Breast epithelium (tissue), 4 donors: ENCODE data around the gene STK40. TPM values are rescaled to one million over a fixed set of nuclear protein-coding genes. Genes with fewer than 3 reads are reported as not detected.

Source experiments
- DNase-seq, 2 donors: peaks; one replicate each; pipeline ENCODE4 v3.0.0-alpha.2; 2019; ENCODE audit warnings: low spot score in 2 of 2
- H3K27ac ChIP-seq, 2 donors: fragments of 200-600 bp; sonication (generic) in 1 of 2; one replicate each; pipeline ENCODE4 v1.5.1; 2016 to 2019; ENCODE audit warnings: mild to moderate bottlenecking in 1 of 2
- H3K27me3 ChIP-seq, 2 donors: fragments of 200-600 bp; sonication (generic) in 1 of 2; one replicate each; pipeline versions ENCODE4 v1.5.1 to v1.6.0; 2017 to 2019; ENCODE audit warnings: control low read depth in 1 of 2, mild to moderate bottlenecking in 1 of 2
- H3K36me3 ChIP-seq: fragments of 200-600 bp; one replicate; pipeline ENCODE4 v1.5.1; 2019
- H3K4me1 ChIP-seq, 2 donors: fragments of 200-600 bp; sonication (generic); one replicate each; pipeline ENCODE4 v1.5.1; 2016 to 2019; ENCODE audit warnings: control low read depth in 1 of 2
- H3K4me3 ChIP-seq, 3 donors: fragments of 200-600 bp; sonication (generic); 1 replicate in 2 of 3; 2 replicates in 1 of 3; pipeline ENCODE4 v1.5.1; 2016 to 2019; ENCODE audit warnings: mild to moderate bottlenecking in 3 of 3, moderate library complexity in 2 of 3
- H3K9me3 ChIP-seq, 2 donors: fragments of 200-600 bp; sonication (generic) in 1 of 2; one replicate each; pipeline ENCODE4 v1.5.1; 2016 to 2019; ENCODE audit warnings: control low read depth in 1 of 2
- CTCF ChIP-seq, 3 donors: fragments of 450-650 bp; IDR thresholded peaks; one replicate each; pipeline ENCODE4 v1.5.1; 2016 to 2017; ENCODE audit warnings: antibody characterized with exemption in 3 of 3, mild to moderate bottlenecking in 3 of 3, moderate library complexity in 3 of 3
- POLR2A ChIP-seq: fragments of 450-650 bp; IDR thresholded peaks from one replicate; pipeline ENCODE4 v1.6.1; 2016; ENCODE audit warnings: antibody characterized with exemption, mild to moderate bottlenecking, moderate library complexity
- POLR2AphosphoS5 ChIP-seq, 3 donors: sonication (generic); formaldehyde crosslinking; IDR thresholded peaks; one replicate each; pipeline ENCODE4 v1.6.1; 2017; ENCODE audit warnings: antibody characterized with exemption in 3 of 3
- intact Hi-C: fragments of 100-400 bp; cut with DNase I; formaldehyde crosslinking; loops from one replicate; pipeline ENCODE4 v1.15.1; 2023; ENCODE audit warnings: low total_unique reads
- total RNA-seq, 3 donors: library from RNA; depleted of rRNA; stranded (reverse); fragments of >200 nt; gene quantifications; one replicate each; pipeline ENCODE4 v1.1.0, GENCODE V29; 2016

Gene STK40
- total RNA-seq, 3 donors from 2014 or later: 22.5 to 36.0 (median 26.2) TPM

- H3K4me1 ChIP-seq: no peaks in the 10 kb centered on the region
- TF ChIP-seq POLR2A: no peak
- TF ChIP-seq POLR2AphosphoS5 (IDR thresholded peaks at IDR 0.05): no peak
- no peak for TF ChIP-seq CTCF (IDR thresholded peaks at IDR 0.05)
- no peak overlapping the region for H3K27ac ChIP-seq
- no peaks in the 10 kb centered on the region for H3K9me3 ChIP-seq
- no peaks in the 10 kb centered on the region for H3K27me3 ChIP-seq
- no peak overlapping the region for H3K4me3 ChIP-seq
- intact Hi-C loops: no loop called here
- no peaks in the 10 kb centered on the region for H3K36me3 ChIP-seq
- no peak for DNase-seq
These were observed 76.3 kb downstream of the STK40 start for GRCh38 chr1:36309397-36309796.

DNA sequence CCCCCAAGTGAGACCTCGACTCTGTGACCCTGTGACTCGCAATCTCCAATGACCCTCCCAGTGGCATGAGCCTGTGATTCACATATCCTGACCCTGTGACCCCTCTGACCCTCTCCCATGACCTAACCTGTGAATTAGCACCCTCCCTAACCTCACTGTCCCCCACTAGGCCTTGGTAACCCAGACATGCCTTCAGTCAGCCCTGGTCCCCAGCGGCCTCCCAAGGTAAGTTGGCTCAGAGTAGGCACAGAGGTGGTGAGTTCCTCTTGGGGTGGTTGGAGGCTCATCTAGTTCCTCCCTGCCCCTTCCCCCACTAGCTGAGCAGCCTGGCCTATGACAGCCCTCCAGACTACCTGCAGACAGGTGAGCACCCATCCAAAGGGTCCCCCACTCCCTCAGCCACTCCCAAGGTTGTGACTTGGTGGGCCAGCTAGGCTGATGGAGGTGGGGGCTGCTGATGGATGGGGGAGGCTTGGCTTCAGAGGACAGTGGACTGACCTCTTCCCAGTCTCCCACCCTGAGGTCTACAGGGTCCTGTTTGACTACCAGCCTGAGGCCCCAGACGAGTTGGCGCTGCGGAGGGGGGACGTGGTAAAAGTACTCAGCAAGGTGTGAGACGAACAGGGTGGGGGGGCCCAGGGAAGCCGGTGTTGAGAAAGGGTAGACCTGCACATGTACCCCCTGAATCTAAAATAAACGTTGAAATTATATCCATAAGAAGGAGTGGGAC, 78.0 kb downstream of the STK40 start:
- Histone ChIP-seq H3K4me1 (no peaks in the 10 kb centered on the region), H3K27me3 (no peaks in the 10 kb centered on the region), H3K27ac (peak overlapping the region; percentile 92), H3K4me3 (peak overlapping the region in 2 of 3 donors; percentile 78), H3K36me3 (no peaks in the 10 kb centered on the region), H3K9me3 (no peaks in the 10 kb centered on the region)
- DNase-seq: no peak
- intact Hi-C loops: no loop called here
- TF ChIP-seq POLR2AphosphoS5 (IDR thresholded peaks at IDR 0.05) (no peak), CTCF (IDR thresholded peaks at IDR 0.05) (no peak), POLR2A (no peak)

GRCh38 chr1:36306902-36307456, 78.7 kb downstream of the STK40 start:
- H3K9me3 ChIP-seq: no peaks in the 10 kb centered on the region
- intact Hi-C loops: no loop called here
- peak overlapping the region; percentile 92 for H3K27ac ChIP-seq
- H3K4me3 ChIP-seq: peak overlapping the region; percentile 72 to 78 (median 78)
- DNase-seq: peak; percentile 93 to 96
- no peaks in the 10 kb centered on the region for H3K27me3 ChIP-seq
- H3K36me3 ChIP-seq: no peaks in the 10 kb centered on the region
- no peak for TF ChIP-seq POLR2A
- TF ChIP-seq CTCF (IDR thresholded peaks at IDR 0.05): no peak
- TF ChIP-seq POLR2AphosphoS5 (IDR thresholded peaks at IDR 0.05): peak; percentile 49 to 55 (median 50)
- H3K4me1 ChIP-seq: no peaks in the 10 kb centered on the region

- intact Hi-C loops: no loop called here
- TF ChIP-seq CTCF (IDR thresholded peaks at IDR 0.05) (no peak), POLR2AphosphoS5 (IDR thresholded peaks at IDR 0.05) (no peak), POLR2A (no peak)
- no peaks in the 10 kb centered on the region for H3K27me3 ChIP-seq
- no peaks in the 10 kb centered on the region for H3K4me1 ChIP-seq
- peak; percentile 68 to 76 for DNase-seq
- H3K9me3 ChIP-seq: no peaks in the 10 kb centered on the region
- H3K4me3 ChIP-seq: peak within 1 kb of the TSS; percentile 72 to 78 (median 78)
- H3K36me3 ChIP-seq: no peaks in the 10 kb centered on the region
- peak within 1 kb of the TSS; percentile 92 for H3K27ac ChIP-seq
These were observed 79.4 kb downstream of the STK40 start, which contains the start of gene SH3D21 for GRCh38 chr1:36306210-36306901. TSS of gene SH3D21 (plus strand) at chr1:36306368. CDS start at chr1:36306421, 53 bp downstream.

DNA sequence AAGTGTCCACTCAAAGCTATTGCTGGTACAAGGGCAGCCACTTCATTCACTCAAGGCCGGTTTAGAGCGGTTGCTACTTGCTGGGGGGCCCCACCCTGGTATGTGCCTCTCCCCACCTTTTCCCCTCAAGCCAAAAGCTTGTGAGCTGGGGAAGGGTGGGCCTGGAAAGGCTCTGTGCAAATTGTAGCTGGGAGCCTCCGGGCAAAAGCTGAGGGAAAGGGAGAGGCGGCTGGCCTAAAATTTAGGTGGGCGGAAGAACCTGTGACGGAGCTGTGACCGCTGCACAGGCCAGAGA, 79.9 kb downstream of the STK40 start:
- TF ChIP-seq POLR2A (no peak), CTCF (IDR thresholded peaks at IDR 0.05) (no peak), POLR2AphosphoS5 (IDR thresholded peaks at IDR 0.05) (no peak)
- H3K9me3 ChIP-seq: no peaks in the 10 kb centered on the region
- intact Hi-C loops: no loop called here
- H3K4me1 ChIP-seq: no peaks in the 10 kb centered on the region
- no peaks in the 10 kb centered on the region for H3K27me3 ChIP-seq
- H3K27ac ChIP-seq: peak overlapping the region; percentile 92
- no peak for DNase-seq
- H3K36me3 ChIP-seq: no peaks in the 10 kb centered on the region
- H3K4me3 ChIP-seq: peak overlapping the region; percentile 72 to 78 (median 78)
